RWPE2 (cell line): ENCODE results near the gene MFRP.
A peak's percentile ranks its signal among the peaks of the same experiment; 100 is the strongest.

Source experiments
- ATAC-seq: fragments of 200-7000 bp; cut with Tn5 transposase; 3 replicates; pipeline ENCODE4 v1.9.1; 2021; ENCODE audit warnings: low read depth
- DNase-seq: peaks from one replicate; pipeline ENCODE4 v3.0.0-alpha.2; 2020; ENCODE audit warnings: low spot score
- H3K27ac ChIP-seq: fragments of 450-650 bp; 2 replicates; pipeline ENCODE4 v1.5.1; 2017; ENCODE audit warnings: mild to moderate bottlenecking; ENCODE audit not compliant: poor library complexity, severe bottlenecking
- H3K27me3 ChIP-seq: fragments of 250-450 bp; sonication (Bioruptor Pico); 2 replicates; pipeline ENCODE4 v1.5.1; 2021; ENCODE audit warnings: mild to moderate bottlenecking, moderate library complexity; ENCODE audit not compliant: insufficient read depth, poor library complexity, severe bottlenecking
- H3K36me3 ChIP-seq: fragments of 250-450 bp; sonication (Bioruptor Pico); 2 replicates; pipeline ENCODE4 v1.5.1; 2020; ENCODE audit warnings: low read depth, mild to moderate bottlenecking, moderate library complexity
- H3K4me1 ChIP-seq: fragments of 250-450 bp; sonication (Bioruptor Pico); 2 replicates; pipeline ENCODE4 v1.5.1; 2021; ENCODE audit warnings: mild to moderate bottlenecking, moderate library complexity; ENCODE audit not compliant: insufficient read depth, poor library complexity, severe bottlenecking
- H3K4me3 ChIP-seq: fragments of 250-450 bp; sonication (Bioruptor Pico); 2 replicates; pipeline ENCODE4 v1.5.1; 2021; ENCODE audit warnings: mild to moderate bottlenecking, moderate library complexity; ENCODE audit not compliant: severe bottlenecking
- H3K9me3 ChIP-seq: fragments of 250-450 bp; sonication (Bioruptor Pico); 2 replicates; pipeline ENCODE4 v1.5.1; 2021; ENCODE audit warnings: mild to moderate bottlenecking, moderate library complexity; ENCODE audit not compliant: severe bottlenecking
- TF ChIP-seq, protein P1 (sequence below): fragments of 450-650 bp; IDR thresholded peaks from one replicate; pipeline ENCODE4 v1.5.1; 2017; ENCODE audit warnings: mild to moderate bottlenecking, moderate library complexity; ENCODE audit not compliant: poor library complexity, severe bottlenecking

The MFRP gene

DNA sequence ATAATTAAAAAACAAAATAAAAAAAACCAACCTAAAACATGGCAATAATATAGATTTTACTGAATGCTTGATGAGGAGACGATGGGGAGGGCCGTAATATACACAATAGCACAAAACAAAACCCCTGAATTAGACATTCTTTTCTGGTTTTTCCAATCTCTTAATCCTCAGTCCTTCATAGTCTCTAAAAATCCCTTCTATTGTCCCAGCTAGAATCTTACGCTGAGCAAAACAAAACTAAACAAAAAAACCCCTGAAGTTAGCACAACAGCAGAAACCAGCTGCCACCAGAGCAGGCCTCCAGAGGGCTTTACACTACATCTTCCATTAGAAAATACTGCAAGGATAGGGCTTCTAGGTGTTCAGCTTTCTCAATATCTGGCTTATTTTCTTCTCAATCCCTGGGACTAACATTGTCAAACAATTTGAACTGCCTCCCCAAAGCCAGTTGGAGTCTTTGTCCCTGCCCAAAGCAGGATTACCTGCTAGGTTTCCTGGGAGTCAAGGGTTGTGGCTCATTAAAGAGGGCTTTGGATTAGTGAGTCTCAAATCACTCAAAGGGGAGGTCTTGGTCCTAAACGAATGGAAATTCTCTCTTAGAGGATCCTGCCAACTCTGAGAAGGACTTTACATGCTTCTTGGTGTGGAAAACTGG lies 14.3 kb downstream of the MFRP start:
- Histone ChIP-seq H3K4me3 (no peak overlapping the region), H3K9me3 (no peaks in the 10 kb centered on the region), H3K27ac (no peak overlapping the region), H3K27me3 (no peaks in the 10 kb centered on the region), H3K36me3 (peaks cover 9% of the 10 kb centered on the region; the same call in 1 of the 2 replicates), H3K4me1 (peaks cover 2% of the 10 kb centered on the region)
- no peak for DNase-seq
- ATAC-seq = no peak
- TF ChIP-seq, protein P1, sequence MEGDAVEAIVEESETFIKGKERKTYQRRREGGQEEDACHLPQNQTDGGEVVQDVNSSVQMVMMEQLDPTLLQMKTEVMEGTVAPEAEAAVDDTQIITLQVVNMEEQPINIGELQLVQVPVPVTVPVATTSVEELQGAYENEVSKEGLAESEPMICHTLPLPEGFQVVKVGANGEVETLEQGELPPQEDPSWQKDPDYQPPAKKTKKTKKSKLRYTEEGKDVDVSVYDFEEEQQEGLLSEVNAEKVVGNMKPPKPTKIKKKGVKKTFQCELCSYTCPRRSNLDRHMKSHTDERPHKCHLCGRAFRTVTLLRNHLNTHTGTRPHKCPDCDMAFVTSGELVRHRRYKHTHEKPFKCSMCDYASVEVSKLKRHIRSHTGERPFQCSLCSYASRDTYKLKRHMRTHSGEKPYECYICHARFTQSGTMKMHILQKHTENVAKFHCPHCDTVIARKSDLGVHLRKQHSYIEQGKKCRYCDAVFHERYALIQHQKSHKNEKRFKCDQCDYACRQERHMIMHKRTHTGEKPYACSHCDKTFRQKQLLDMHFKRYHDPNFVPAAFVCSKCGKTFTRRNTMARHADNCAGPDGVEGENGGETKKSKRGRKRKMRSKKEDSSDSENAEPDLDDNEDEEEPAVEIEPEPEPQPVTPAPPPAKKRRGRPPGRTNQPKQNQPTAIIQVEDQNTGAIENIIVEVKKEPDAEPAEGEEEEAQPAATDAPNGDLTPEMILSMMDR = no peak

DNA sequence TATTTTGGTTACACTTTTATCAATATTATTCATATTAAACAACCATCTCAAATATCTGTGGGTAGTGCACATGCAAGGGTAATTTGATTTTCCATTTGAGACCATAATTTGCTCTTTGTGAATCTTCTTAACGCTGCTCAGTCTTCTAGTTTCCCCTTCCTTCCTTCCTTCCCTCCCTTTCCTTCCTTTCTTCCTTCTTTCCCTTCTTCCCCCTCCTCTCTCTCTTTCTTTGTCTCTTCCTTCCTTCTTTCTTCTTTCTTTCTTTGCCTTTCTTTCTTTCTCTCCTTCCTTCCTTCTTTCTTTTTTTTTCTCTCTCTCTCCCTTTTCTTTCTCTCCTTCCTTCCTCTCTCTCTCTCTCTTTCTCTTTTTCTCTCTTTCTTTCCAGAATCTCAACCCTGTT lies 16.3 kb downstream of the MFRP start:
- Histone ChIP-seq H3K27ac (no peak overlapping the region), H3K36me3 (no peaks in the 10 kb centered on the region), H3K4me3 (no peak overlapping the region), H3K4me1 (no peaks in the 10 kb centered on the region), H3K27me3 (no peaks in the 10 kb centered on the region), H3K9me3 (no peaks in the 10 kb centered on the region)
- no peak for DNase-seq
- ATAC-seq = no peak
- TF ChIP-seq, protein P1 = no peak

DNA sequence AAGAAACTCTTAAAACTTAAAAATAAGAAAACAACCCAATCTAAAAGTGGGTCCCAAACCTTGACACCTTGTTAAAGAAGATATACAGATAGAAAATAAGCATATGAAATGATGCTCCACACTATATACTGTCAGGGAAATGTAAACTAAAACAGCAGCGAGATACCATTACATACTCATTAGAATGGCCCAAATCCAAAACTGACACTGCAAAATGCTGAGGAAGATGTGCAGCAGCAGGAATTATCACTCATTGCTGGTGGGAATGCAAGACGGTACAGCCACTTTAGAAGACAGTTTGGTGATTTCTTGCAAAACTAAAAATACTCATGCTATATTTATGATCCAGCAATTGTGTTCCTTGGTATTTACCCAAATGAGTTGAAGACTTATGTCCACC lies 17.2 kb downstream of the MFRP start:
- Histone ChIP-seq H3K4me1 (no peaks in the 10 kb centered on the region), H3K27me3 (no peaks in the 10 kb centered on the region), H3K9me3 (no peaks in the 10 kb centered on the region), H3K27ac (no peak overlapping the region), H3K36me3 (no peaks in the 10 kb centered on the region), H3K4me3 (no peak overlapping the region)
- DNase-seq = no peak
- ATAC-seq = no peak
- TF ChIP-seq, protein P1 = no peak

DNA sequence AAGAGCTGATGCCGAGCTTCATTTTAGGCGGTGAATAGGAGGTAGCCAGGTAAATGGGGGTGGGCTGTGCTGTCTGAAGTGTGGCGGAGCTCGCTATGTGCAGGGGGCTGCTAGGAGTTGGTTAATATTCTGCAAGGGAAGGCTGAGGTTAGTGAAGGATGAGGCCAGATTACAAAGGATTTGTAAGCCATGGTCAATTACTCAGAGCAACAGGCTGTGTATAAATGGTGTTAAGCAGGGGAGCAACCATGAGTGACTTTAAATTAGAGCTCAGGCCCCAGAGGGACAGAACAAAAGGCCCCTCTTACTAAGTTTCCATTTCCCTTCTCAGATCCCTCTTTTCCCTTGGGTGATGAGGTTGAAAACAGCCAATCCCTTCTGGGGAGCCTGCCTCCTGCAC lies 22.3 kb downstream of the MFRP start:
- Histone ChIP-seq H3K4me1 (no peaks in the 10 kb centered on the region), H3K4me3 (no peak overlapping the region), H3K36me3 (no peaks in the 10 kb centered on the region), H3K9me3 (no peaks in the 10 kb centered on the region), H3K27ac (no peak overlapping the region), H3K27me3 (no peaks in the 10 kb centered on the region)
- TF ChIP-seq, protein P1 = no peak
- ATAC-seq (no peak), DNase-seq (no peak)

- DNase-seq = no peak
- TF ChIP-seq, protein P1 = peak; percentile 84
- ATAC-seq = peak; percentile 24; the same call in 1 of the 3 replicates
- Histone ChIP-seq H3K9me3 (no peaks in the 10 kb centered on the region), H3K4me3 (no peak overlapping the region), H3K36me3 (no peaks in the 10 kb centered on the region), H3K27me3 (no peaks in the 10 kb centered on the region), H3K4me1 (peaks cover 5% of the 10 kb centered on the region), H3K27ac (no peak overlapping the region)
Measured at GRCh38 chr11:119323532-119324033, 22.9 kb downstream of the MFRP start.
